Measurements from ENCODE around the gene ACOT7.
A peak's percentile ranks its signal among the peaks of the same experiment; 100 is the strongest.

ACOT7 gene, protein sequence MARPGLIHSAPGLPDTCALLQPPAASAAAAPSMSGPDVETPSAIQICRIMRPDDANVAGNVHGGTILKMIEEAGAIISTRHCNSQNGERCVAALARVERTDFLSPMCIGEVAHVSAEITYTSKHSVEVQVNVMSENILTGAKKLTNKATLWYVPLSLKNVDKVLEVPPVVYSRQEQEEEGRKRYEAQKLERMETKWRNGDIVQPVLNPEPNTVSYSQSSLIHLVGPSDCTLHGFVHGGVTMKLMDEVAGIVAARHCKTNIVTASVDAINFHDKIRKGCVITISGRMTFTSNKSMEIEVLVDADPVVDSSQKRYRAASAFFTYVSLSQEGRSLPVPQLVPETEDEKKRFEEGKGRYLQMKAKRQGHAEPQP

GRCh38 chr1:6393400-6394187 is at the start of gene ACOT7:
Gene ACOT7 (minus strand): TSS chr1:6393767. CDS start chr1:6393399, 368 bp downstream.
- H3K27ac ChIP-seq (ENCODE audit: low read depth, low read length), result peak within 1 kb of the TSS; percentile 48; the same call in 1 of the 2 replicates
- peak within 1 kb of the TSS; percentile 75 for H3K4me2 ChIP-seq (ENCODE audit: low read depth, low read length, poor library complexity, severe bottlenecking)
- no peaks in the 10 kb centered on the region for H3K36me3 ChIP-seq (ENCODE audit: low read length)
- H3K4me3 ChIP-seq (ENCODE audit: insufficient read depth, low read length, poor library complexity, severe bottlenecking), result peak within 1 kb of the TSS; percentile 63
- H2AFZ ChIP-seq (ENCODE audit: low read depth, low read length, severe bottlenecking), result peak within 1 kb of the TSS; percentile 90
- H4K20me1 ChIP-seq (ENCODE audit: low read depth, low read length), result no peaks in the 10 kb centered on the region
- no peak for TF ChIP-seq EZH2phosphoT487 (conservative IDR thresholded peaks at IDR 0.05; ENCODE audit: low read length)
- TF ChIP-seq CTCF (IDR thresholded peaks at IDR 0.05; ENCODE audit: insufficient read depth, low read length, poor library complexity, severe bottlenecking), result no peak
- H3K27me3 ChIP-seq (ENCODE audit: low read length), result no peaks in the 10 kb centered on the region
- no peaks in the 10 kb centered on the region for H3F3A ChIP-seq (ENCODE audit: insufficient read depth)
- no peaks in the 10 kb centered on the region for H3K9me3 ChIP-seq (ENCODE audit: insufficient read depth, low read length)
- H3K9ac ChIP-seq (ENCODE audit: low read length), result peak within 1 kb of the TSS; percentile 61
- no peaks in the 10 kb centered on the region for H3K9me2 ChIP-seq (replicated peaks; ENCODE audit: insufficient read depth, low read length)
- no peaks in the 10 kb centered on the region for H3K79me2 ChIP-seq (ENCODE audit: insufficient read depth, low read length)

DNA sequence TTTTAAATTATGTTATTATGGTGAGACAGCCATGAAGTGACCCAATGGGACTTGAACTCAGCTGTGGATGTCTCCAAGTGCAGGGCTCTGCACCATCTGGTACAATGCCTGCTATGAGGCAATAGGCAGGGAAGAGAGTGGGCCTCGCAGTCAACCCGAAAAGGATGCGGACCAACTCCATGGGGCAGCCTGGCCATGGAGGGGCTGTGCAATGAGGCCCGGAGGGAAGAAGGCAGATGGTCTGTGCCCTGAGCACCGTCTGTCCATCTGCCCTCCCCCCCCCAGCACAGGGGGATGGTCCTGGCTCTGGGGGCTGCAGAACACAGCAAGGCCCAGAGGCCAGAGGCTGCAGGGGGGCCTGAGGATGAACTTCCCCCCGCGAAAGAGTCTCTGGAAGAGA is 48.0 kb upstream of the ACOT7 start:
- H3K79me2 ChIP-seq (ENCODE audit: insufficient read depth, low read length), result no peaks in the 10 kb centered on the region
- no peak overlapping the region for H3K27ac ChIP-seq (ENCODE audit: low read depth, low read length)
- no peak overlapping the region for H3K4me2 ChIP-seq (ENCODE audit: low read depth, low read length, poor library complexity, severe bottlenecking)
- no peaks in the 10 kb centered on the region for H4K20me1 ChIP-seq (ENCODE audit: low read depth, low read length)
- H3F3A ChIP-seq (ENCODE audit: insufficient read depth), result no peaks in the 10 kb centered on the region
- H2AFZ ChIP-seq (ENCODE audit: low read depth, low read length, severe bottlenecking), result no peak overlapping the region
- H3K27me3 ChIP-seq (ENCODE audit: low read length), result no peaks in the 10 kb centered on the region
- H3K36me3 ChIP-seq (ENCODE audit: low read length), result no peaks in the 10 kb centered on the region
- H3K9me3 ChIP-seq (ENCODE audit: insufficient read depth, low read length), result no peaks in the 10 kb centered on the region
- no peak overlapping the region for H3K9ac ChIP-seq (ENCODE audit: low read length)
- no peaks in the 10 kb centered on the region for H3K9me2 ChIP-seq (replicated peaks; ENCODE audit: insufficient read depth, low read length)
- no peak overlapping the region for H3K4me3 ChIP-seq (ENCODE audit: insufficient read depth, low read length, poor library complexity, severe bottlenecking)
- TF ChIP-seq EZH2phosphoT487 (conservative IDR thresholded peaks at IDR 0.05; ENCODE audit: low read length) (no peak), CTCF (IDR thresholded peaks at IDR 0.05; ENCODE audit: insufficient read depth, low read length, poor library complexity, severe bottlenecking) (no peak)

- no peak for TF ChIP-seq CTCF (IDR thresholded peaks at IDR 0.05; ENCODE audit: insufficient read depth, low read length, poor library complexity, severe bottlenecking)
- TF ChIP-seq EZH2phosphoT487 (conservative IDR thresholded peaks at IDR 0.05; ENCODE audit: low read length), result no peak
- H3K36me3 ChIP-seq (ENCODE audit: low read length), result no peaks in the 10 kb centered on the region
- no peaks in the 10 kb centered on the region for H3K9me2 ChIP-seq (replicated peaks; ENCODE audit: insufficient read depth, low read length)
- H3F3A ChIP-seq (ENCODE audit: insufficient read depth), result no peaks in the 10 kb centered on the region
- no peaks in the 10 kb centered on the region for H3K9me3 ChIP-seq (ENCODE audit: insufficient read depth, low read length)
- no peak overlapping the region for H3K4me2 ChIP-seq (ENCODE audit: low read depth, low read length, poor library complexity, severe bottlenecking)
- no peaks in the 10 kb centered on the region for H3K27me3 ChIP-seq (ENCODE audit: low read length)
- no peak overlapping the region for H2AFZ ChIP-seq (ENCODE audit: low read depth, low read length, severe bottlenecking)
- no peaks in the 10 kb centered on the region for H4K20me1 ChIP-seq (ENCODE audit: low read depth, low read length)
- H3K4me3 ChIP-seq (ENCODE audit: insufficient read depth, low read length, poor library complexity, severe bottlenecking), result no peak overlapping the region
- no peak overlapping the region for H3K9ac ChIP-seq (ENCODE audit: low read length)
- H3K79me2 ChIP-seq (ENCODE audit: insufficient read depth, low read length), result no peaks in the 10 kb centered on the region
- H3K27ac ChIP-seq (ENCODE audit: low read depth, low read length), result no peak overlapping the region
These were observed 46.9 kb upstream of the ACOT7 start for GRCh38 chr1:6440198-6441126.

All from SU-DHL-6 (cell line).